Measurements from ENCODE around the gene IFNLR1. TPM values are rescaled to one million over a fixed set of nuclear protein-coding genes. Genes with fewer than 3 reads are reported as not detected.

Gene IFNLR1
- total RNA-seq, 1 donor from 2014 or later = 7.1 TPM

- peaks cover 5% of the 10 kb centered on the region for H3K9me3 Mint-ChIP-seq
- no peaks in the 10 kb centered on the region for H3K27me3 Mint-ChIP-seq
- H3K4me1 Mint-ChIP-seq (ENCODE audit: unreplicated experiment) = no peaks in the 10 kb centered on the region
- no peak for DNase-seq (ENCODE audit: extremely low spot score, unreplicated experiment)
- H3K4me3 Mint-ChIP-seq = no peak overlapping the region
- peak overlapping the region; percentile 8 for H3K27ac Mint-ChIP-seq
- peaks cover 9% of the 10 kb centered on the region for H3K36me3 Mint-ChIP-seq
- no peak for TF ChIP-seq CTCF (conservative IDR thresholded peaks at IDR 0.05)
Observed at GRCh38 chr1:24175033-24175755, 11.9 kb downstream of the IFNLR1 start.

GRCh38 chr1:24173638-24174575 is 13.2 kb downstream of the IFNLR1 start:
- Mint-ChIP-seq H3K36me3 (peaks cover 9% of the 10 kb centered on the region), H3K27ac (no peak overlapping the region), H3K4me3 (no peak overlapping the region), H3K9me3 (peaks cover 5% of the 10 kb centered on the region), H3K4me1 (ENCODE audit: unreplicated experiment) (no peaks in the 10 kb centered on the region), H3K27me3 (no peaks in the 10 kb centered on the region)
- TF ChIP-seq CTCF (conservative IDR thresholded peaks at IDR 0.05) = no peak
- DNase-seq (ENCODE audit: extremely low spot score, unreplicated experiment) = no peak

- DNase-seq (ENCODE audit: extremely low spot score, unreplicated experiment) = no peak
- Mint-ChIP-seq H3K4me1 (ENCODE audit: unreplicated experiment) (no peaks in the 10 kb centered on the region), H3K36me3 (peaks cover 15% of the 10 kb centered on the region), H3K27me3 (no peaks in the 10 kb centered on the region), H3K9me3 (peaks cover 5% of the 10 kb centered on the region), H3K27ac (no peak overlapping the region), H3K4me3 (no peak overlapping the region)
- TF ChIP-seq CTCF (conservative IDR thresholded peaks at IDR 0.05) = no peak
Observed at GRCh38 chr1:24172598-24172997, 14.5 kb downstream of the IFNLR1 start.

GRCh38 chr1:24169286-24169685 is 17.8 kb downstream of the IFNLR1 start:
- no peak for DNase-seq (ENCODE audit: extremely low spot score, unreplicated experiment)
- H3K36me3 Mint-ChIP-seq = peaks cover 8% of the 10 kb centered on the region

GRCh38 chr1:24168245-24168644 is 18.8 kb downstream of the IFNLR1 start:
- no peaks in the 10 kb centered on the region for H3K9me3 Mint-ChIP-seq
- no peaks in the 10 kb centered on the region for H3K27me3 Mint-ChIP-seq
- no peak for TF ChIP-seq CTCF (conservative IDR thresholded peaks at IDR 0.05)
- peaks cover 10% of the 10 kb centered on the region for H3K36me3 Mint-ChIP-seq
- DNase-seq (ENCODE audit: extremely low spot score, unreplicated experiment) = no peak
- no peaks in the 10 kb centered on the region for H3K4me1 Mint-ChIP-seq (ENCODE audit: unreplicated experiment)
- H3K27ac Mint-ChIP-seq = no peak overlapping the region
- no peak overlapping the region for H3K4me3 Mint-ChIP-seq

More at GRCh38 chr1:24169286-24169685, 17.8 kb downstream of the IFNLR1 start:
- TF ChIP-seq CTCF (conservative IDR thresholded peaks at IDR 0.05) = no peak
- no peak overlapping the region for H3K27ac Mint-ChIP-seq
- peaks cover 5% of the 10 kb centered on the region for H3K9me3 Mint-ChIP-seq
- no peaks in the 10 kb centered on the region for H3K4me1 Mint-ChIP-seq (ENCODE audit: unreplicated experiment)
- H3K27me3 Mint-ChIP-seq = no peaks in the 10 kb centered on the region
- no peak overlapping the region for H3K4me3 Mint-ChIP-seq

Measured in type B pancreatic cell (in vitro differentiated cells).